ENCODE data around the gene ENDOD1.

The ENDOD1 gene

DNA sequence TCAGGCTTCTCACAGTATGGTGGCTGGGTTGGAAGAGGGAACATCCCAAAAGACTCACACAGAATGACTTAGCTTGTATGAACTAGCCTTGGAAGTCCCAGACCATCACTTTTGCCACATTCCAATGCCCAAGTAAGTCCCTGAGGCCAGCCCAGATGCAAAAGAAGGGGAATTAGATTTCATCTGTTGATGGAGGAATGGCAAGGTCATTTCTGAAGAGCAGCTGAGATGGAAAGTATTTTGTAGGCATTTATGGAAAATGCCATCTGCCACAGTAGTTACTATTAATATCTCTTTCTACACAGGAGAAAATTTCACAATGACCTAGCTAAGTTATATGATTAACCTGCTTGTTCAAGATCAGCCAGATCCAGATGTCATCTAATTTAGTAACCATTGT is 58.8 kb downstream of the ENDOD1 start:
- TF ChIP-seq, protein P1, sequence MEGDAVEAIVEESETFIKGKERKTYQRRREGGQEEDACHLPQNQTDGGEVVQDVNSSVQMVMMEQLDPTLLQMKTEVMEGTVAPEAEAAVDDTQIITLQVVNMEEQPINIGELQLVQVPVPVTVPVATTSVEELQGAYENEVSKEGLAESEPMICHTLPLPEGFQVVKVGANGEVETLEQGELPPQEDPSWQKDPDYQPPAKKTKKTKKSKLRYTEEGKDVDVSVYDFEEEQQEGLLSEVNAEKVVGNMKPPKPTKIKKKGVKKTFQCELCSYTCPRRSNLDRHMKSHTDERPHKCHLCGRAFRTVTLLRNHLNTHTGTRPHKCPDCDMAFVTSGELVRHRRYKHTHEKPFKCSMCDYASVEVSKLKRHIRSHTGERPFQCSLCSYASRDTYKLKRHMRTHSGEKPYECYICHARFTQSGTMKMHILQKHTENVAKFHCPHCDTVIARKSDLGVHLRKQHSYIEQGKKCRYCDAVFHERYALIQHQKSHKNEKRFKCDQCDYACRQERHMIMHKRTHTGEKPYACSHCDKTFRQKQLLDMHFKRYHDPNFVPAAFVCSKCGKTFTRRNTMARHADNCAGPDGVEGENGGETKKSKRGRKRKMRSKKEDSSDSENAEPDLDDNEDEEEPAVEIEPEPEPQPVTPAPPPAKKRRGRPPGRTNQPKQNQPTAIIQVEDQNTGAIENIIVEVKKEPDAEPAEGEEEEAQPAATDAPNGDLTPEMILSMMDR (IDR thresholded peaks at IDR 0.05; ENCODE audit: low read depth, low read length), result no peak
- H3K27ac ChIP-seq, result no peak overlapping the region
- no peaks in the 10 kb centered on the region for H3K27me3 ChIP-seq (ENCODE audit: insufficient read depth, low read depth, severe bottlenecking)
- no peak overlapping the region for H3K4me3 ChIP-seq (ENCODE audit: low read depth, low read length)
- H3K36me3 ChIP-seq, result no peaks in the 10 kb centered on the region
- DNase-seq, result no peak
- H3K9me3 ChIP-seq (ENCODE audit: severe bottlenecking), result no peaks in the 10 kb centered on the region

DNA sequence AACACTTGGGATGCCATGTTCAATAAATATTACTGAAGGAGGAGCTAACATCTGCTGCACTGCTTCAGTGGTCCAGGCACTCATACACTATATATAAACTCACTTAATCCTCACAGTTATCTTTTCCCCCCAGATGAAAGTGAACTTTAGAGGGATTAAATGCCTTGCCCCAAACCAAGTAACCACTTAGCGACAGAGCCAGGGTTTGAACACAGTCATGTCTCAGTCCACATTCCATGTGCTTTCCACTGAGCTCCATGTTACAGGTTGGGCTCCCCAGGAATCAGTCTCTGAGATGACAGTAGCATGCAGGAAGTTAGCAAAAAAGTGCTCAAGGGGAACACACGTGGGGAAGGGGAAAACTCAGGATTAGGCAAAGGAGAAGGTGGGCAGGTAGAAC is 59.3 kb downstream of the ENDOD1 start:
- TF ChIP-seq, protein P1 (IDR thresholded peaks at IDR 0.05; ENCODE audit: low read depth, low read length), result no peak
- no peaks in the 10 kb centered on the region for H3K36me3 ChIP-seq
- DNase-seq, result no peak
- H3K4me3 ChIP-seq (ENCODE audit: low read depth, low read length), result no peak overlapping the region
- no peaks in the 10 kb centered on the region for H3K27me3 ChIP-seq (ENCODE audit: insufficient read depth, low read depth, severe bottlenecking)
- H3K9me3 ChIP-seq (ENCODE audit: severe bottlenecking), result no peaks in the 10 kb centered on the region
- H3K27ac ChIP-seq, result no peak overlapping the region

DNA sequence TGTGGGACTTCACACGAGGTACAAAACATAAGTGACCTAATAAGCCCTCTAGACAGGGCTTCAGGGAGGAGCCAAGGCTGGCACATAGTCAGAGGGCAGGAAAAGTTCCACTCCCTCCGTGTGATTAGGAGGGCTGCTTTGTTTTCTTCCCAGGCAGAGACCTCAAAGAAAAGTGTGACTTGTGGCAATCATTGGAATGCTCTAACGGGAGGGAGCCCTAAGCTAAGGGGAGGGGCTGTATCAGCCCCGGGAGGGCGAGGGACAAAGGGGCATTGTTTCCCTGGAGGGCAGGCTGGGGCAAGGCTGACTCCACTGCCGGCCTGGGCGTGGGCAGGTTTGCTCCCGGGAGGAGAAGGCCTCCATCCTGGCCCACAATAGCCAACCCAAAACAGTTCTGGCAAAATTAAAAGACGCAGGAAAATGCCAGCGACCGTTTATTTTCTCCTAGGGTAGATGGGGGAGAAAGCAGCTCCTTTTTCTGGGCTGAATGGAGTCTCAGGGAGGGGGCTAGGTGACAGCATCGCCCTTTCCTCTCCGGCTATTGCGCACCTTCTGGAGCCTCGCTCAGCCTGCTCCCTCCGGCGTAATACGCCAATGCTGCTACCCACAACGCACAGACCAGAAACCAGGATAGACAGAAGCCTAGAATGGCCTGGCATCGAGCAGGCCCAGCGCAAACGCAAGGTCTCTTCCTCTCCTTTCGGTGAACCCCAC is 60.2 kb downstream of the ENDOD1 start:
- Histone ChIP-seq H3K4me3 (ENCODE audit: low read depth, low read length) (no peak overlapping the region), H3K9me3 (ENCODE audit: severe bottlenecking) (no peaks in the 10 kb centered on the region), H3K27me3 (ENCODE audit: insufficient read depth, low read depth, severe bottlenecking) (no peaks in the 10 kb centered on the region), H3K27ac (no peak overlapping the region), H3K36me3 (no peaks in the 10 kb centered on the region)
- no peak for DNase-seq
- TF ChIP-seq, protein P1 (IDR thresholded peaks at IDR 0.05; ENCODE audit: low read depth, low read length), result no peak

DNA sequence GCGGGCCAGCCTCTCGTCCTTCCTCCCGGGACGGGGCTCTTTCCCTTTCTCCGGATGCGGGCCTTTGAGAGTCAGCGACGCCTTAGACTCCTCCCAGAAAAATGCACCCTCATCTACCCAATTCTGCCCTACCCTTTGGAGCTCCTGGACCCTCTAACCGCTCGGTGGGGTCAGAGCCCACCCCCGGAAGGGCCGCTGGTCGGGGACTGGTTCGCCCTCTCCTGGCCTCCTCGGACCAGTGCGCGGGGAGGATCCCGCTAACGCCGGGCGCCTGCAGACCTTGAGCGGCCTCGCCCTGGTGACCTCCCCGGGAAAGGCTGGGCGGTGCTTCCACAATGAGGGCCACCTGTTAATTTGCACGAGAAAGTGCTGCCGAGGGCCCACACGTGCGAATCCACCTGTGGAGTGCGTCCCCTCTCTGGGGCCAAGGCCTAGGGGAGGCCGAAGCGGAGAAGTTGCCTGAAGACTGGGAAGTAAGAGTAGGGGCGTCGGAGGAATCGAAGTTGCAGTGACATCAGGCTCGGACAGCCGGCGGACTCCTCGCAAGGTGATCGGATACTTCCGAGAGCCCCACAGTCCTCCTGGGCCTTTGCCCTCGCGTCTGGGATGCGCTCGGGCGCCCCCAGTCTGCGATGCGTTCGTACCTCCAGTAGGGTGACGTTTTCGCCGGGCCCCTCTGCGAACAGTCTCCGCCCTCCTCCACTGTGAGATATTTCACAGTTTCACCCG is 61.5 kb downstream of the ENDOD1 start:
- no peak overlapping the region for H3K4me3 ChIP-seq (ENCODE audit: low read depth, low read length)
- H3K27me3 ChIP-seq (ENCODE audit: insufficient read depth, low read depth, severe bottlenecking), result no peaks in the 10 kb centered on the region
- H3K36me3 ChIP-seq, result no peaks in the 10 kb centered on the region
- no peaks in the 10 kb centered on the region for H3K9me3 ChIP-seq (ENCODE audit: severe bottlenecking)
- TF ChIP-seq, protein P1 (IDR thresholded peaks at IDR 0.05; ENCODE audit: low read depth, low read length), result peak; percentile 69
- peak; percentile 82 for DNase-seq
- no peak overlapping the region for H3K27ac ChIP-seq

DNA sequence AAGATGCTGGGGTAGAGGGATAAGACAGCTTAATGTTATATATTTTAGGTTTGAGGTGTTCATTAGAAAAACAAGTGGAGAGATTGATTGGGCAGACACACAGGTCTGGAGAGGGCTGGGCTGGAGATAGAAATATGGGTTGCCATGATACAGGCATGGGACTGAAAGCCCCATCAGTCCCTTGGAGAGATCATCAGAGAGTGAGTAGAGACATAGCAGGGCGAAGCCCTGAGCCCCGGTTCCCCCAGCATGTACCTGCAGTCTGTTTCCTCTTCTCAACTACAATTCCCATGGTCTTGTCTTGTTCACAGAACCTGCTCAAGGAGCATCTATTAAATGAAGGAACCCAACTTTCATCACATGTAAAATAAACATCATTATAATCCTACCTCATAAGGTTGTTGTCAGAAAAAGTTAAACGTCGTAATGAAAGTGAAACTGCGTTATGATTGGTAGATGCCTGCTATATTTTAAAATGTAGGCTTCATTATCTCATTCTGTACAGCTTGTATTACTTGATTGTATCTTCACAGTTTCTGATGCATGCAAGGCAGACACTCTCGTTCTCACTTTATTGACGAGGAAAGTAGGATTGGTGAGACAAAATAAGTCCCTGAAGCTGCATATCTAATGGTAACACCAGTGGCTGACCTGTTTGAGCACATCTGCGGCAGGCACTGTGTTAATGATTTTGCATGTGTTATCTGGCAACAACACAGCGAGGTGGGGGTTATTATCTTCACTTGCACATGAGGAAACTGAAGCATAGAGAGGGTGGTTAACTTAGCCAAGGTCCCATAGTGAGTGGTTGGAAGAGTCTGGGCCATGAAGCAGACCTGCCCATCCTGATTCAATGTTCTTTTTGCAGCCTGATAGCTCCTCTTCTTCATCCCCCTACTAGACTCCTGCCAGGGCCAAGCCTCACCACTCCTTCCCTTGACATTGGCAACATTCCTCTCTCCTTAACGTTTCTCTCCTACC is 63.5 kb downstream of the ENDOD1 start:
- DNase-seq, result no peak
- TF ChIP-seq, protein P1 (IDR thresholded peaks at IDR 0.05; ENCODE audit: low read depth, low read length), result no peak
- no peak overlapping the region for H3K4me3 ChIP-seq (ENCODE audit: low read depth, low read length)
- no peaks in the 10 kb centered on the region for H3K27me3 ChIP-seq (ENCODE audit: insufficient read depth, low read depth, severe bottlenecking)
- H3K9me3 ChIP-seq (ENCODE audit: severe bottlenecking), result no peaks in the 10 kb centered on the region
- no peak overlapping the region for H3K27ac ChIP-seq
- no peaks in the 10 kb centered on the region for H3K36me3 ChIP-seq
